Brain microvascular endothelial cell (primary cell): ENCODE measurements around the gene GSN.

ENCODE experiments used
- DNase-seq: peaks from one replicate; pipeline ENCODE4 v3.0.0-alpha.2; 2020
- H3K27ac ChIP-seq: fragments of 250-450 bp; sonication (Bioruptor Pico); 2 replicates; pipeline ENCODE4 v1.5.1; 2020; ENCODE audit warnings: mild to moderate bottlenecking, moderate library complexity
- H3K27me3 ChIP-seq: fragments of 250-450 bp; sonication (Bioruptor Pico); replicated peaks from 2 replicates; pipeline ENCODE4 v1.5.1; 2020; ENCODE audit warnings: mild to moderate bottlenecking
- H3K36me3 ChIP-seq: fragments of 250-450 bp; sonication (Bioruptor Pico); replicated peaks from 2 replicates; pipeline ENCODE4 v1.5.1; 2020; ENCODE audit warnings: mild to moderate bottlenecking
- H3K4me3 ChIP-seq: 2 replicates; pipeline ENCODE4 v1.5.1; 2011; ENCODE audit warnings: low read depth, mild to moderate bottlenecking, control low read depth, low read length, moderate library complexity
- CTCF ChIP-seq: IDR thresholded peaks from 2 replicates; pipeline ENCODE4 v1.5.1; 2011; ENCODE audit warnings: low read depth, mild to moderate bottlenecking, moderate library complexity, low read length, control low read depth, inconsistent platforms; ENCODE audit errors: missing control alignments
- in situ Hi-C: cut with HindIII; loops from 2 replicates; pipeline ENCODE4 v1.10.0; 2017; ENCODE audit warnings: low sequenced_read_pairs, low pct_ligation_motif_present

The GSN gene

GRCh38 chr9:121304707-121305106 is 36.7 kb downstream of the GSN start:
- Histone ChIP-seq H3K36me3 (peaks cover 31% of the 10 kb centered on the region), H3K4me3 (no peak overlapping the region), H3K27me3 (no peaks in the 10 kb centered on the region), H3K27ac (no peak overlapping the region)
- no peak for DNase-seq
- no peak for TF ChIP-seq CTCF
- in situ Hi-C loops, result no loop called here

- DNase-seq, result no peak
- Histone ChIP-seq H3K27ac (no peak overlapping the region), H3K36me3 (peaks cover 31% of the 10 kb centered on the region), H3K4me3 (no peak overlapping the region), H3K27me3 (no peaks in the 10 kb centered on the region)
- no peak for TF ChIP-seq CTCF
- in situ Hi-C loops, result no loop called here
Observed at GRCh38 chr9:121305269-121305994, 37.5 kb downstream of the GSN start.

GRCh38 chr9:121307976-121308375 is 40.0 kb downstream of the GSN start:
- Histone ChIP-seq H3K36me3 (peaks cover 42% of the 10 kb centered on the region), H3K27me3 (no peaks in the 10 kb centered on the region), H3K27ac (no peak overlapping the region), H3K4me3 (no peak overlapping the region)
- no peak for TF ChIP-seq CTCF
- no peak for DNase-seq
- in situ Hi-C loops, result no loop called here

GRCh38 chr9:121308765-121309164 is 40.8 kb downstream of the GSN start:
- Histone ChIP-seq H3K36me3 (peaks cover 39% of the 10 kb centered on the region), H3K4me3 (no peak overlapping the region), H3K27ac (no peak overlapping the region), H3K27me3 (no peaks in the 10 kb centered on the region)
- in situ Hi-C loops, result no loop called here
- TF ChIP-seq CTCF, result no peak
- DNase-seq, result no peak

- Histone ChIP-seq H3K4me3 (no peak overlapping the region), H3K36me3 (peaks cover 36% of the 10 kb centered on the region), H3K27me3 (no peaks in the 10 kb centered on the region), H3K27ac (no peak overlapping the region)
- DNase-seq, result no peak
- TF ChIP-seq CTCF, result no peak
- in situ Hi-C loops, result no loop called here
Observed at GRCh38 chr9:121309171-121309570, 41.2 kb downstream of the GSN start.
